ENCODE data around the gene EPN3.
A peak's percentile ranks its signal among the peaks of the same experiment; 100 is the strongest.

EPN3 gene

GRCh38 chr17:50535407-50535806 lies 2.9 kb downstream of the EPN3 start:
- DNase-seq: no peak

- no peak for DNase-seq
These were observed 4.4 kb downstream of the EPN3 start for GRCh38 chr17:50536683-50537646.

GRCh38 chr17:50537721-50538548 lies 5.4 kb downstream of the EPN3 start:
- DNase-seq: no peak

- DNase-seq: no peak
These were observed 6.2 kb downstream of the EPN3 start for GRCh38 chr17:50538549-50539410.

- DNase-seq: no peak
These were observed 7.4 kb downstream of the EPN3 start for GRCh38 chr17:50539762-50540559.

DNA sequence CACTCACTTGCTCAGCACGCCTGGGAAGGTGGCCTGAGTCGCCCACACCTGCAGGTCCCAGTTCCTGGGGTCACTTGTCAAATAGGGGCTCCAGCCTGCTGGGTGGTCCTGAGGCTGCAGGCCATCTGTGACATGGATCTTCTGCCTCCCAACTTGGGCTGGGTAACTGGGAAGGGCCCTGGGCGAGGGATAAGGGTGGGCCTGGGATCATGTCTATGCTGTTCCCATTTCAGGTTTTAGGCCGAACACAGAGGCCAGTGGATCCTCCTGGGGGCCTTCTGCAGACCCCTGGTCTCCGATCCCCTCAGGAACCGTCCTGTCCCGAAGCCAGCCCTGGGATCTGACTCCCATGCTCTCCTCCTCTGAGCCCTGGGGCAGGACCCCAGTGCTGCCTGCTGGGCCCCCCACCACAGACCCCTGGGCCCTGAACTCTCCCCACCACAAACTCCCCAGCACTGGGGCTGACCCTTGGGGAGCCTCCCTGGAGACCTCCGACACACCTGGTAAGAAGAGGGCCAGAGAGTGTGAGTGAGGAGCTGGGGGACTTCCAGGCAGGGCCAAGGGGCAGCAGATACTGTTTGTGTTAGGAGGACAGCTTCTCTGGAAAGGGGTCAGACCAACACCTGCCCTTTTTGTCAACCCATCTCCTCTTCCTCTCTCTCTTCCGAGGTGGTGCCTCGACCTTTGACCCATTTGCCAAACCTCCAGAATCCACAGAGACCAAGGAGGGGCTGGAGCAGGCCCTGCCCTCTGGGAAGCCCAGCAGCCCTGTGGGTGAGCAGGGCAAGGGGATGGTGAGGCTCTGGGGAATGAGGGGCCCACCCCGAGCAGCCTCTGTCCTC lies 8.2 kb downstream of the EPN3 start:
- no peak for DNase-seq

DNA sequence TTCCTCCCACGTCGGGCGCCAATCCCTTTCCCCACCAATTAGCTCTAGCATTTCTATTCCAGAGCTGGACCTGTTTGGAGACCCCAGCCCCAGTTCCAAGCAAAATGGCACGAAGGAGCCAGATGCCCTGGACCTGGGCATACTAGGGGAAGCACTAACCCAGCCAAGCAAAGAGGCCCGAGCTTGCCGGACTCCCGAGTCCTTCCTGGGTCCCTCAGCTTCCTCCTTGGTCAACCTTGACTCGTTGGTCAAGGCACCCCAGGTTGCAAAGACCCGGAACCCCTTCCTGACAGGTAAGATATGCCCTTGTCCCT lies 8.8 kb downstream of the EPN3 start:
- no peak for DNase-seq

GRCh38 chr17:50541716-50542688 lies 9.5 kb downstream of the EPN3 start:
- peak; percentile 74 to 81 (median 75) for DNase-seq

DNA sequence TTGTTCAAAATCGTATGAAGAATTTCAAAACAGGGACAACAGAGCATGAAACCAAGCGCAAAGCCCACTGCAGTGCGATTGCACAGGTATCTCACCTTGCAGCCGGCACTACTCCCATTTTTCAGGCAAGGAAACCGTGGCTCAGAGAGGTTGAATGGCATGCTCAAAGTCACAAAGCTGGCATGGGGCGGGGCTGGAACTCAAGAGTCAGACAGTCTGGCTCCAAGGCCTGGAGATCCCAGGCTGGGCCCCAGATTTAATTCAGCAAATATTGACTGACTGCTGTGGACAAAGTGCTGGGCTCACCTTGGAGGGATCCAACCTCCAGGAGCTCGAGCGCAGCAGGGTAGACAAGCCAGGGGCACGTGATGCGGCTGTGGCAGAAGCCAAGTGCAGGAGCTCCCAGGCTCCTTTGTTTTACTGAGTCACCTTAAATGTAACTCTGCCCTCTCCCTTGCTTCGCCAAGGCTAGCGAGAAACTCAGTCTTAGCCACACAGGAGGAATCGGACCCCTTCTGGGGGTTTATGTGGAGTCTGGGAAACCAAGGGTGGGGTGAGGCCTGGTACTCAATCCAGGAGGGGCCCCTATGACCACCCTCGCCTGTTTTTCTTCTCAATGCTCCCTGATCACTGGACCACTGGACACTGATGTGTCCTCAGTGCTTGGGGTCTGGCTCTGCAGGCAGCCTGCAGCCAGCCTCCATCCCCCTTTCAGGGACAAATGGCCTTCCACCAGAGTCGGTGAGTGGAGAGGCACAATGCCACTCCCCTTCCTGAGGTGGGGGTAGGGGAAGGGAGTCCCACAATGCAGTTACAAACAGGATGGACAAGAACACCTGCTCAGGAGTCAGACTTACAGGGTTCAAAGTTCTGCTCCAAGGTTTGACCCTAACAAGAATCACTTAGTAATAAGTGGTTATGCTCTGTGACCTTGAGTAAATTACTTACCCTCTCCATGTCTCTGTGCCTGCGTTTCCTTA lies 10.6 kb downstream of the EPN3 start:
- DNase-seq: no peak

DNA sequence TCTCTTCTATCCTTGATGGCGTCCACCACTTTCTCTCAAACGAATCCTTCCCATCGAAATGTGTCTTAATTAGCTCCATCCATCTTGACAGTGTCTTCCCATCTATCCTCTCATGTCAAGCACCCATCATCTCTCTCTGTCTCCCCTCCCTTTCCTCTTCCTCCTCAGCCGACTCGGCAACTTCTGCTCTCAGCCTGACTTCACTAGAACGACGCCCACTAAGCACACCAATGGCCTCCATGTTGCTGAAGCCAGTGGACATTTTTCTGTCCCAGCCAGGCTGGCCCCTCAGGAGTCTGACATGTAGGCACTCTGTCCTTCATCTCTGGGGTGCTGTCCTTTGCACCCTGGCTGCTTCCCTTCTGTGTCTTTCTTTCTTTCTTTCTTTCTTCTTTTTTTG lies 12.0 kb downstream of the EPN3 start:
- no peak for DNase-seq

- DNase-seq: no peak
These were observed 12.8 kb downstream of the EPN3 start for GRCh38 chr17:50545311-50545710.

DNA sequence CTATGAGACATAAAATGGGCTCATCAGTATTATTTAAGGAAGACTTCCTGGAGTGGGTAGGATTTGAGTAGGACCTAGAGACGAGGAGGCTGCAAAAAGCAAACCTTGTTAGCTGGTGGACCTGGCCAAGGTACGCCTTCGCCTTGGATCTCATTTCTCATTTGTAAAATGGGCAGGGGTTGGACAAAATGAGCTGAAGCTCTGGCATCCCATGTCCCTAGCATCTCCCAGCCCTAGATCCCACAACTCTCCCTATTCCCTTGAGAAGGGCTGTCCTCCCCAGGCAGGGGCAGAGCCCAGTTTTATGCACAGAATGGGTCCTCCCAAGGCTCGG lies 14.1 kb downstream of the EPN3 start:
- no peak for DNase-seq

- DNase-seq: peak; percentile 67 to 92 (median 80)
These were observed 14.7 kb downstream of the EPN3 start, which contains the start of gene SPATA20 for GRCh38 chr17:50547035-50547735. SPATA20 (plus strand) TSS chr17:50547174; CDS start chr17:50547209, 35 bp downstream.

DNA sequence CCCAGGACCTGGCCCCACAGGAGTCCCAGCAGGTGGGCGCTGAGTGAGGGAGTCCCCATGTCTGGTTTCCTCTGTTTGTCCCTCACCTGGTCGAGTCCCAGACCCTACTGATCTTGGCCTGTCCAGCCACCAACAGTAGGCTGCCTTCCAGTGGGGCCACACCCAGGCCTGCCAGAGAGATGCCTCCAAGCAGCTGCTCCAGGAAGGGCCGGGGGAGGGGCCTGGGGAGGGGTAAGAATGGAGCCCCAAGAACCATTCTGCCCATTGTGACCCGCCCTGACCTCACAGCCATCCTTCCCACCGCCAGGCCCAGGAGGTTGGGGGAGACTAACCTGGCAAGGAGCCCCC lies 15.2 kb downstream of the EPN3 start:
- no peak for DNase-seq

- DNase-seq: no peak
These were observed 16.3 kb downstream of the EPN3 start for GRCh38 chr17:50548831-50549230.

DNA sequence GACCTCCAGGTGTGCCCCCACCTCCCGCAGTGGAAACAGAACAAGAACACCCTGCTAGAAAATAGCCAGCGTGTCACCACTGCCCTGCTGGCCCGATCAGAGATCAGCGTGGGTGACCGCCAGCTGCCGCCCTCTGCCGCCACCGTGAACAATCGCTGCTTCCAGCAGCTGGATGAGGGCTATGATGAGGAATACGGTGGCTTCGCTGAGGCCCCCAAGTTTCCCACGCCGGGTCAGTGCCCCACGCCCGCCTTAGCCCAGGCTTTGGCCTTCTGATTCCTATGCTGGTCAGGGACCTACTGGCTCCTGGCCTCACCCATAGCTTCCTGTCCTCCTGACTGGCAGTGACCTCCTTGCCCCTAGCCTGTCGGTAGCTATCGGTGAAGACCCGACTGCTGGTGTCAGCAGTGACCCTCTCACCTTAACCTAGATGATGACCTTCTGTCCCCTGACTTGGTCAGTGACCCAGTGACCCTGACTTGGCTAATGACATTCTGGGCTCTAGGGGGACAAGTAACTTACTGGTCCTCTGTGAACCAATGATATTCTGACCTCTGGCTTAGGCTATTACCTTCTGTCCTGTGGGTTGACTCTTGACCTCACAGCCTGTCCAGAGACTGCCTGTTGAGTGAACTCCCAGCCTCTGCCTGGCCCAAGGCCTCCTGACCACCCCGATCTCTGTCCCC lies 16.9 kb downstream of the EPN3 start:
- no peak for DNase-seq

DNA sequence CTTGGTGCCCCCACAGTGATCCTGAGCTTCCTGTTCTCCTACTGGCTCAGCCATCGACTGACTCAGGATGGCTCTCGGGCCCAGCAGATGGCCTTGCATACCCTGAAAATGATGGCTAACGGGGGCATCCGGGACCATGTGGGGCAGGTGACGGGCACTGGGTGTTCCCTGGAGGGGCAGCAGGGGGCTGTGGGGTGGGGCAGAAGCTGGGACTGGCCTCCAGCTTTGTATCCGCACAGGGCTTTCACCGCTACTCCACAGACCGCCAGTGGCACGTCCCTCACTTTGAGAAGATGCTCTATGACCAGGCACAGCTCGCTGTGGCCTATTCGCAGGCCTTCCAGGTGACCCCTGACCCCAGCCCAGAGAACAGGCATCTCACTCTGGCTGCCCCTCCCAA lies 17.4 kb downstream of the EPN3 start:
- DNase-seq: no peak

Measured in T-helper 2 cell (primary cell).